DMS53 treated with DMSO at 0.1 percent for 48 hours (cell line): Measurements from ENCODE around the gene COBLL1.

Experiments used
- DNase-seq: peaks from one replicate; lab custom pipeline; 2025; ENCODE audit not compliant: unreplicated experiment; lab: John Stamatoyannopoulos, UW

Gene COBLL1

GRCh38 chr2:164823126-164823525, 18.5 kb downstream of the COBLL1 start:
- no peak for DNase-seq

- DNase-seq: no peak
These were observed 20.3 kb downstream of the COBLL1 start for GRCh38 chr2:164821338-164821737.

GRCh38 chr2:164818149-164819136, 23.2 kb downstream of the COBLL1 start:
- no peak for DNase-seq

- DNase-seq: no peak
These were observed 24.7 kb downstream of the COBLL1 start for GRCh38 chr2:164816900-164817299.

GRCh38 chr2:164816046-164816445, 25.6 kb downstream of the COBLL1 start:
- no peak for DNase-seq

- no peak for DNase-seq
These were observed 26.4 kb downstream of the COBLL1 start for GRCh38 chr2:164815071-164815793.

GRCh38 chr2:164813535-164813934, 28.1 kb downstream of the COBLL1 start:
- DNase-seq: no peak

- DNase-seq: no peak
These were observed 29.2 kb downstream of the COBLL1 start for GRCh38 chr2:164812378-164812777.

- no peak for DNase-seq
These were observed 29.8 kb downstream of the COBLL1 start for GRCh38 chr2:164811819-164812218.

- no peak for DNase-seq
These were observed 30.8 kb downstream of the COBLL1 start for GRCh38 chr2:164810843-164811242.

- no peak for DNase-seq
These were observed 32.8 kb downstream of the COBLL1 start for GRCh38 chr2:164808776-164809175.

- no peak for DNase-seq
These were observed 37.7 kb downstream of the COBLL1 start for GRCh38 chr2:164803776-164804466.

GRCh38 chr2:164802095-164802707, 39.4 kb downstream of the COBLL1 start:
- DNase-seq: no peak

- DNase-seq: no peak
These were observed 41.1 kb downstream of the COBLL1 start for GRCh38 chr2:164800572-164800971.

GRCh38 chr2:164797627-164798026, 44.0 kb downstream of the COBLL1 start:
- no peak for DNase-seq

- no peak for DNase-seq
These were observed 44.6 kb downstream of the COBLL1 start for GRCh38 chr2:164796999-164797398.

- DNase-seq: no peak
These were observed 47.0 kb downstream of the COBLL1 start for GRCh38 chr2:164794432-164795231.

GRCh38 chr2:164794016-164794415, 47.6 kb downstream of the COBLL1 start:
- DNase-seq: no peak

GRCh38 chr2:164793529-164793928, 48.1 kb downstream of the COBLL1 start:
- DNase-seq: no peak
